A673 (cell line): ENCODE measurements around the gene CLEC2D. TPM values are rescaled to one million over a fixed set of nuclear protein-coding genes. Genes with fewer than 3 reads are reported as not detected.
"Not testable (repeated sequence)": the region's sequence is repeated elsewhere in the genome, so short reads cannot be mapped to it uniquely, and the experiment has no call there.

Experiments
- BruUV-seq: library from RNA; stranded (reverse); fragments of 400-500 nt; replicated peaks from 2 replicates; lab custom pipeline; 2021; lab: Mats Ljungman, UMichigan
- CTCF ChIA-PET: fragments of 300-600 bp; sonication (Branson Sonifier 250); formaldehyde crosslinking; loops from one replicate; lab custom pipeline; 2022; ENCODE audit warnings: antibody characterized with exemption; lab: Charles Lee
- POLR2A ChIA-PET: fragments of 300-600 bp; sonication (Branson Sonifier 250); formaldehyde crosslinking; loops from one replicate; lab custom pipeline; 2022; ENCODE audit warnings: antibody characterized with exemption; ENCODE audit not compliant: low non-redundant PET; lab: Charles Lee
- DNase-seq: peaks from one replicate; pipeline ENCODE4 v3.0.0-alpha.2; 2015; ENCODE audit warnings: low spot score
- H3K27ac ChIP-seq: fragments of 200-600 bp; sonication (generic); 2 replicates; pipeline ENCODE4 v1.5.1; 2016; ENCODE audit warnings: mixed run types, low read depth, mild to moderate bottlenecking, mixed read lengths, antibody characterized with exemption, low read length; ENCODE audit not compliant: poor library complexity, severe bottlenecking
- H3K27me3 ChIP-seq: fragments of 200-600 bp; sonication (generic); replicated peaks from 2 replicates; pipeline ENCODE4 v1.6.1; 2017; ENCODE audit warnings: mixed run types, low read depth, mild to moderate bottlenecking, mixed read lengths, antibody characterized with exemption, low read length; ENCODE audit not compliant: insufficient read depth, poor library complexity
- H3K36me3 ChIP-seq: fragments of 200-600 bp; sonication (generic); 2 replicates; pipeline ENCODE4 v1.6.1; 2016; ENCODE audit warnings: mixed run types, mild to moderate bottlenecking, mixed read lengths, antibody characterized with exemption, low read length; ENCODE audit not compliant: insufficient read depth, poor library complexity, severe bottlenecking
- H3K4me1 ChIP-seq: fragments of 200-600 bp; sonication (generic); 2 replicates; pipeline ENCODE4 v1.6.1; 2017; ENCODE audit warnings: mixed run types, mild to moderate bottlenecking, mixed read lengths, antibody characterized with exemption, low read length; ENCODE audit not compliant: insufficient read depth, poor library complexity, severe bottlenecking
- H3K4me3 ChIP-seq: fragments of 200-600 bp; sonication (generic); 2 replicates; pipeline ENCODE4 v1.5.1; 2016; ENCODE audit warnings: low read depth, mixed run types, mild to moderate bottlenecking, mixed read lengths, low read length; ENCODE audit not compliant: poor library complexity, severe bottlenecking
- H3K9me3 ChIP-seq: fragments of 200-600 bp; sonication (generic); 2 replicates; pipeline ENCODE4 v1.6.1; 2016; ENCODE audit warnings: mixed run types, low read depth, mild to moderate bottlenecking, mixed read lengths, antibody characterized with exemption, low read length; ENCODE audit not compliant: poor library complexity, severe bottlenecking
- CTCF ChIP-seq: fragments of 300-800, 200-600 bp; sonication (generic); conservative IDR thresholded peaks from 2 replicates; pipeline ENCODE4 v1.5.1; 2017; ENCODE audit warnings: low read depth, mild to moderate bottlenecking, antibody characterized with exemption, low read length, moderate library complexity, mixed read lengths
- EZH2 ChIP-seq: fragments of 200-600 bp; sonication (generic); IDR thresholded peaks from 2 replicates; pipeline ENCODE4 v1.6.1; 2017; ENCODE audit warnings: borderline replicate concordance, low read depth, mild to moderate bottlenecking, mixed read lengths, antibody characterized with exemption, low read length; ENCODE audit not compliant: poor library complexity, severe bottlenecking
- intact Hi-C: fragments of 100-400 bp; cut with micrococcal nuclease; formaldehyde crosslinking; loops from one replicate; pipeline ENCODE4 v1.10.0; 2022; ENCODE audit not compliant: unreplicated experiment
- total RNA-seq: library from RNA; stranded (reverse); gene quantifications from 2 replicates; pipeline ENCODE4 v1.2.3, GENCODE V29; 2021

Gene CLEC2D
- total RNA-seq, 1 experiment from 2014 or later, result 1.6 TPM

GRCh38 chr12:9640024-9640423, 29.5 kb upstream of the CLEC2D start:
- POLR2A ChIA-PET, result no interaction called here
- TF ChIP-seq CTCF (no peak), EZH2 (no peak)
- Histone ChIP-seq H3K36me3 (no peaks in the 10 kb centered on the region), H3K27me3 (peaks cover 8% of the 10 kb centered on the region), H3K4me1 (peaks cover 7% of the 10 kb centered on the region), H3K4me3 (no peak overlapping the region), H3K27ac (no peak overlapping the region), H3K9me3 (no peaks in the 10 kb centered on the region)
- intact Hi-C loops, result no loop called here
- DNase-seq, result no peak
- no TSS peak for BruUV-seq
- CTCF ChIA-PET, result no interaction called here

- CTCF ChIA-PET, result no interaction called here
These were observed 26.8 kb upstream of the CLEC2D start for GRCh38 chr12:9642606-9643265.

GRCh38 chr12:9643266-9643660, 26.2 kb upstream of the CLEC2D start:
- no peak overlapping the region for H3K4me3 ChIP-seq
- no peaks in the 10 kb centered on the region for H3K27me3 ChIP-seq
- no TSS peak for BruUV-seq
- ChIA-PET CTCF (no interaction called here), POLR2A (no interaction called here)
- H3K9me3 ChIP-seq, result peaks cover 6% of the 10 kb centered on the region
- DNase-seq, result no peak
- intact Hi-C loops, result no loop called here
- H3K4me1 ChIP-seq, result peaks cover 14% of the 10 kb centered on the region
- H3K36me3 ChIP-seq, result no peaks in the 10 kb centered on the region
- TF ChIP-seq EZH2, result no peak
- no peak for TF ChIP-seq CTCF
- H3K27ac ChIP-seq, result no peak overlapping the region

More at GRCh38 chr12:9642606-9643265, 26.8 kb upstream of the CLEC2D start:
- Histone ChIP-seq H3K36me3 (no peaks in the 10 kb centered on the region), H3K27ac (no peak overlapping the region), H3K9me3 (peaks cover 6% of the 10 kb centered on the region), H3K4me3 (no peak overlapping the region), H3K4me1 (peaks cover 12% of the 10 kb centered on the region), H3K27me3 (no peaks in the 10 kb centered on the region)
- DNase-seq, result no peak
- no TSS peak for BruUV-seq
- no peak for TF ChIP-seq EZH2
- TF ChIP-seq CTCF, result no peak
- intact Hi-C loops, result no loop called here
- POLR2A ChIA-PET, result no interaction called here

GRCh38 chr12:9644985-9645551, 24.4 kb upstream of the CLEC2D start:
- CTCF ChIA-PET, H3K27ac ChIP-seq, H3K4me3 ChIP-seq, BruUV-seq, POLR2A ChIA-PET, intact Hi-C loops, H3K27me3 ChIP-seq, H3K9me3 ChIP-seq, H3K36me3 ChIP-seq: not testable (repeated sequence)
- peak; percentile 31 for DNase-seq
- peaks cover 18% of the 10 kb centered on the region for H3K4me1 ChIP-seq
